Measurements from ENCODE around the gene NAPG.
"Not testable (repeated sequence)": the region's sequence is repeated elsewhere in the genome, so short reads cannot be mapped to it uniquely, and the experiment has no call there.

The NAPG gene

GRCh38 chr18:10585260-10585659, 59.4 kb downstream of the NAPG start:
- no peak for DNase-seq

- DNase-seq: no peak
Observed at GRCh38 chr18:10588975-10589374, 63.1 kb downstream of the NAPG start.

DNA sequence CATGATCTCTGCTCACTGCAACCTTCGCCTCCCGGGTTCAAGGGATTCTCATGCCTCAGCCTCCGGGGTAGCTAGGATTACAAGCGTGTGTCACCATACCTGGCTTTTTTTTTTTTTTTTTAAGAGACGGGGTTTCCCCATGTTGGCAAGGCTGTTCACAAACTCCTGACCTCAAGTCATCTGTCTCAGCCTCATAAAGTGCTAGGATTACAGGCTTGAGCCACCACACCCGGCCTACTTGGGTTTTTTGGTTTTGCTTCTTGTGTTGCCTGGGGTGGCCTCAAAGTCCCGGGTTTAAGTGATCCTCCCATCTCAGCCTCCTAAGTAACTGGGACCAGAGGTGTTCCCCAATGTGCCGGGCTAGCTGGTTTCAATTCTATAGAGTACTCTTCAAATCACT, 64.6 kb downstream of the NAPG start:
- no peak for DNase-seq

DNA sequence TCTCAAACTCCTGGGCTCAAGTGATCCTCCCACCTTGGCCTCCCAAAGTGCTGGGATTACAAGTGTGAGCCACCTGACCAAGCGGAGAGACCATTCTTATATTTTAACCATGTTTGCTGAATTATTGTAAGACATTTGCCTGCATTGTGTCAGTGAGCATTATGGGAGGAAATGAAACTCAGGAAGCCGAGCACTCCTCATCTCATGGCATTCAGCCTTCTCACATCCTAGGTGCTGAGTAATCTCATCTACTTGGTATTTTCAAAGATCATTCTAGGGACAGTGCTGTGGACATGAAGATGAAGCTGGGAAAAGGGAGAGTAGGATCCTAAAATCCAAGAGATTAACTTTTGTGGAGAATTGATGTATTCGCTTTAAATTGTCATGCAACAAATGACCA, 66.1 kb downstream of the NAPG start:
- no peak for DNase-seq

DNA sequence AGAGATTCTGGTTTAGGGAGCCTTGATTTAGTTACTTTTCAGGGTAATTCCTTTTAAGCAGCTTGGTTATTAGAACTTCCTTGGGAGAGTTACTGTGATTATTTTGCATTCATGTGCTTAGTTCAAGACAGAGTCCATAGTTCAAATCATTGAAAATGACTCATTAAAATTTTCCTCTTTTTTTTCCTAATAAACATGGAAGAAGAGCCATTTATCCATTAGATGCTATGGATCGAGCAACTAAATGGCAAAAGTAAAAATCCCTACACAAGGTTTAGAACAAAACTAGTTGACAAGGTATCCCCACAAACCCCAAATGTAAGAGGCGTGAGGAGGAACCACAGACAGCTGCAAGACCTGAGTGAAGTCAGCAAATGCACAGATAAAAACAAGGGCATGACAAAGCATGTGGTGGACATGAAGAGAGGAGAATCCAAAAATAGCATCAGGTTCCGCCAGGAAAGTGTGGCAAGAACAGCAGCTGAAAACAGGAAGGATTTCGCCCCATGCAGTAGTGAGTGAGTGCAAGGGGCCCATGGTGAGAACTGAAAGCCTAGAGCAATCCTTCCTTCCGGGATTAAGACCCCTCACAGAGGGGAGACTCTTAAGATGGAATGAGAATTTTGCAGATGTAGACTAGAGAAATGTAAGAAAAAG, 67.7 kb downstream of the NAPG start:
- DNase-seq: not testable (repeated sequence)

DNA sequence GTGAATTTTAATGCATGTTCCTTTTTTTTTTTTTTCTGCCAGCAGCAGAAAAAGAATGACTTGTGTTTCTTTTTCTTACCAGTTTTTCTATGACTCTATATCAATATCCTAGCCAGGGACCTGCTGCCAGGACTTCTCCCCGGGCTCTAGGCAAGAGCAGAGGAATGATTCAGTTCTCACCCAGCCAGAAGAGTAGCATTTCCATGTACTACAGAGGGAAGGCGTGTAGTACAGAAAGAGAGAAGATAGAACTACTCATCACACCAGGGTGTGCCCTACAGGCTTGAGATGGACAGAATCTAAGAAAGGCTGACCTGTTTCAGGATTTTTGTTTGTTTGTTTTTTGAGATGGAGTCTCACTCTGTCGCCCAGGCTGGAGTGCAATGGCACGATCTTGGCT, 70.1 kb downstream of the NAPG start:
- not testable (repeated sequence) for DNase-seq

DNA sequence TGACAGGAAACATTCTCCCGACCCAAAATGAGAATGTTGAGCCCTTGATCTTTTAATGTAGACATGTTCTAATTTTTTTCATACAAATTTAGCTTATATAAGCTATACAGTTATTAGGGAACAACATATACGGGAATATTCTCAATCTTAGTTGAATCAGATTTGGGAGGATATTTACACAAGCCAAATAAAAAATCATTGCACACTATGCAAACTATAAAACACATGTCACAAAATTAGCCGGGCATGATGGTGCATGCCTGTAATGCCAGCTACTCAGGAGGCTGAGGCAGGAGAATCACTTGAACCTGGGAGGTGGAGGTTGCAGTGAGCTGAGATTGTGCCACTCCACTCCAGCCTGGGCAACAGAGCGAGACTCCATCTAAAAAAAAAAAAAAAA, 71.9 kb downstream of the NAPG start:
- not testable (repeated sequence) for DNase-seq

DNA sequence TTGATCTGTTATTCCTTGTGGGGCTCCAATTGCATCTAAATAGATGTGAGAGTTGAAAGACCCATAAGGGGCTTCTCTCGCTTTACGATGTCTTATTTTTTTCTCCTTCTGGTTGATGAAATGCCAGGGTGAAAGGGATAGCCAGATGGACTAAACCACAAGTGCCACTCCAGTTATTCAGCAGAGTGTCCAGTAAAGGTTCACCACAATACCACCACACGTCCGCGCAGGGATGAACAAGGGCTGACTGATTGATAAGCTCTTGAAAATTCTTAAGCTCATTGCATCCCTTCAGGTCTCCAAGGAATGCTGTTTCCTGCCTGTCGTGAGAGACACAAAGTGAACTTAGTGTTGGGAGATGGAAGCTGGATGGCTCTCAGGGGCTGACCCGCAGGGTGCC, 74.9 kb downstream of the NAPG start:
- DNase-seq: not testable (repeated sequence)
